Adrenal gland (tissue), 12 donors: Measurements from ENCODE around the gene CBFA2T3. TPM values are rescaled to one million over a fixed set of nuclear protein-coding genes. Genes with fewer than 3 reads are reported as not detected.

ENCODE experiments used
- DNase-seq, 7 donors: peaks; one replicate each; pipeline ENCODE4 v3.0.0-alpha.2; 2019 to 2020
- H3K27ac ChIP-seq, 5 donors: fragments of 200-600 bp; sonication (generic) in 4 of 5; 1 replicate in 3 of 5; 2 replicates in 2 of 5; pipeline versions ENCODE4 v1.5.1 to v1.8.0; 2016 to 2020; ENCODE audit warnings: mild to moderate bottlenecking in 1 of 5
- H3K27me3 ChIP-seq: fragments of 200-600 bp; 2 replicates; pipeline ENCODE4 v1.8.0; 2021
- H3K36me3 ChIP-seq, 2 donors: fragments of 200-600 bp; replicated peaks in 1 of 2; 1 replicate in 1 of 2; 2 replicates in 1 of 2; pipeline versions ENCODE4 v1.5.1 to v1.8.0; 2018 to 2022
- H3K4me1 ChIP-seq, 2 donors: fragments of 200-600 bp; replicated peaks in 1 of 2; 1 replicate in 1 of 2; 2 replicates in 1 of 2; pipeline versions ENCODE4 v1.5.1 to v1.8.0; 2018 to 2021
- H3K4me3 ChIP-seq, 4 donors: fragments of 200-600 bp; sonication (generic) in 3 of 4; one replicate each; pipeline ENCODE4 v1.5.1; 2016 to 2018
- H3K9me3 ChIP-seq, 3 donors: fragments of 200-600 bp; sonication (generic) in 1 of 3; replicated peaks in 1 of 3; 1 replicate in 2 of 3; 2 replicates in 1 of 3; pipeline versions ENCODE4 v1.5.1 to v1.8.0; 2016 to 2021
- CTCF ChIP-seq, 6 experiments: fragments of 450-650 bp in 4 of 6; fragments of 200-600 bp in 2 of 6; sonication (generic) in 1 of 6; IDR thresholded peaks; 1 replicate in 5 of 6; 2 replicates in 1 of 6; pipeline versions ENCODE4 v1.5.1 to v1.8.0; 2016 to 2021; ENCODE audit warnings: antibody characterized with exemption in 6 of 6, mild to moderate bottlenecking in 2 of 6, moderate library complexity in 1 of 6
- POLR2A ChIP-seq, 2 donors: fragments of 450-650 bp; IDR thresholded peaks; one replicate each; pipeline ENCODE4 v1.6.1; 2017; ENCODE audit warnings: antibody characterized with exemption in 2 of 2, mild to moderate bottlenecking in 2 of 2, moderate library complexity in 1 of 2
- WGBS, 4 donors: extraction: QIAGEN DNeasy Blood & Tissue Kit in 2 of 4; methylation state at CpG; one replicate each; pipeline versions ENCODE4 v1.1.5 to v1.1.7; 2013 to 2017; 5-methylcytosine and 5-hydroxymethylcytosine counted together
- intact Hi-C, 2 donors: fragments of 100-400 bp; cut with DNase I; formaldehyde crosslinking; loops; one replicate each; pipeline versions ENCODE4 v1.14.1 to v1.15.0; 2022 to 2023
- polyA plus RNA-seq, 3 donors: library from polyadenylated mRNA; stranded (reverse); fragments of 200-250 nt in 2 of 3; fragments of 350-450 nt in 1 of 3; fragmentation: Illumina TruSeq in 1 of 3; extraction: RNeasy Lipid Tissue Mini Kit (QIAGEN cat#74804) in 1 of 3; gene quantifications; one replicate each; pipeline ENCODE4 v1.2.3, GENCODE V29; 2013 to 2014
- total RNA-seq, 9 donors: library from RNA; depleted of rRNA in 4 of 9; stranded (reverse); fragments of >200 nt in 4 of 9; fragments of 120-200 nt in 1 of 9; fragmentation: NEBNext Ultra II Directional in 1 of 9; extraction: Animal tissue kit (Norgen Biotek cat#: 25700) in 1 of 9; gene quantifications; one replicate each; pipeline versions ENCODE4 v1.1.0 to v1.2.4, GENCODE V29; 2013 to 2023
- donor health status: healthy with polysubstance abuse.
- donor health status: Bipolar disorder and iron deficiency.
- donor health status: DM: yes; HTN: yes; CAD: no.
- donor health status: DM: no; HTN: no; CAD: no.
- donor health status: DM: no; HTN: no; CAD: no.
- donor health status: DM: yes; HTN: yes; CAD: no.

The CBFA2T3 gene
- total and polyA plus RNA-seq, 12 donors, result 0.30 to 16.9 (median 2.2) TPM

- Histone ChIP-seq H3K36me3 (no peaks in the 10 kb centered on the region), H3K9me3 (no peaks in the 10 kb centered on the region), H3K27me3 (no peaks in the 10 kb centered on the region), H3K27ac (peak overlapping the region in 2 of 5 donors; percentile 97 to 99), H3K4me3 (no peak overlapping the region), H3K4me1 (peaks cover 29 to 43% of the 10 kb centered on the region in 2 donors)
- 90 to 93% (median 91%) methylated on average over 16 to 26 of the region's 26 CpGs; no CpG with 5 or more reads in 1 of the 4 donors for WGBS, 4 donors
- TF ChIP-seq POLR2A (IDR thresholded peaks at IDR 0.05) (no peak), CTCF (IDR thresholded peaks at IDR 0.05) (no peak)
- intact Hi-C loops, result no loop called here
- DNase-seq, result no peak
Measured at GRCh38 chr16:88927661-88928060, 49.3 kb downstream of the CBFA2T3 start.

GRCh38 chr16:88927010-88927409 is 50.0 kb downstream of the CBFA2T3 start:
- peak; percentile 82 to 93 (median 88) for DNase-seq
- WGBS, 4 donors, result 34 to 51% (median 43%) methylated on average over 5 to 21 of the region's 21 CpGs
- no peaks in the 10 kb centered on the region for H3K27me3 ChIP-seq

GRCh38 chr16:88926374-88926990 is 50.5 kb downstream of the CBFA2T3 start:
- DNase-seq, result peak; percentile 84 to 95 (median 91)
- WGBS, 4 donors, result 44 to 76% (median 53%) methylated on average over 2 to 27 of the region's 27 CpGs
- H3K27ac ChIP-seq, result peak overlapping the region; percentile 67 to 99 (median 90)
- intact Hi-C loops, result no loop called here
- peak overlapping the region in 1 of 4 donors; percentile 46 for H3K4me3 ChIP-seq
- TF ChIP-seq CTCF (IDR thresholded peaks at IDR 0.05), result no peak
- TF ChIP-seq POLR2A (IDR thresholded peaks at IDR 0.05), result peak; percentile 26 to 79
- H3K27me3 ChIP-seq, result no peaks in the 10 kb centered on the region
- H3K9me3 ChIP-seq, result no peaks in the 10 kb centered on the region
- H3K4me1 ChIP-seq, result peaks cover 29 to 55% of the 10 kb centered on the region in 2 donors
- no peaks in the 10 kb centered on the region for H3K36me3 ChIP-seq

More at GRCh38 chr16:88927010-88927409, 50.0 kb downstream of the CBFA2T3 start:
- peaks cover 29 to 50% of the 10 kb centered on the region in 2 donors for H3K4me1 ChIP-seq
- intact Hi-C loops, result no loop called here
- TF ChIP-seq CTCF (IDR thresholded peaks at IDR 0.05) (no peak), POLR2A (IDR thresholded peaks at IDR 0.05) (peak; percentile 64 to 92)
- no peaks in the 10 kb centered on the region for H3K36me3 ChIP-seq
- H3K9me3 ChIP-seq, result no peaks in the 10 kb centered on the region
- peak overlapping the region; percentile 67 to 99 (median 90) for H3K27ac ChIP-seq
- H3K4me3 ChIP-seq, result peak overlapping the region in 1 of 4 donors; percentile 46

- H3K9me3 ChIP-seq, result no peaks in the 10 kb centered on the region
- peaks cover 39 to 65% of the 10 kb centered on the region in 2 donors for H3K4me1 ChIP-seq
- TF ChIP-seq CTCF (IDR thresholded peaks at IDR 0.05) (no peak), POLR2A (IDR thresholded peaks at IDR 0.05) (no peak)
- H3K27ac ChIP-seq, result peak overlapping the region; percentile 67 to 99 (median 90)
- intact Hi-C loops, result no loop called here
- DNase-seq, result no peak
- WGBS, 4 donors, result 46 to 56% (median 49%) methylated on average over 1 to 16 of the region's 16 CpGs
- H3K27me3 ChIP-seq, result no peaks in the 10 kb centered on the region
- no peaks in the 10 kb centered on the region for H3K36me3 ChIP-seq
- H3K4me3 ChIP-seq, result peak overlapping the region in 2 of 4 donors; percentile 23 to 46
Measured at GRCh38 chr16:88925540-88925887, 51.5 kb downstream of the CBFA2T3 start.
